ENCODE results near the gene RPL29.

Gene RPL29

DNA sequence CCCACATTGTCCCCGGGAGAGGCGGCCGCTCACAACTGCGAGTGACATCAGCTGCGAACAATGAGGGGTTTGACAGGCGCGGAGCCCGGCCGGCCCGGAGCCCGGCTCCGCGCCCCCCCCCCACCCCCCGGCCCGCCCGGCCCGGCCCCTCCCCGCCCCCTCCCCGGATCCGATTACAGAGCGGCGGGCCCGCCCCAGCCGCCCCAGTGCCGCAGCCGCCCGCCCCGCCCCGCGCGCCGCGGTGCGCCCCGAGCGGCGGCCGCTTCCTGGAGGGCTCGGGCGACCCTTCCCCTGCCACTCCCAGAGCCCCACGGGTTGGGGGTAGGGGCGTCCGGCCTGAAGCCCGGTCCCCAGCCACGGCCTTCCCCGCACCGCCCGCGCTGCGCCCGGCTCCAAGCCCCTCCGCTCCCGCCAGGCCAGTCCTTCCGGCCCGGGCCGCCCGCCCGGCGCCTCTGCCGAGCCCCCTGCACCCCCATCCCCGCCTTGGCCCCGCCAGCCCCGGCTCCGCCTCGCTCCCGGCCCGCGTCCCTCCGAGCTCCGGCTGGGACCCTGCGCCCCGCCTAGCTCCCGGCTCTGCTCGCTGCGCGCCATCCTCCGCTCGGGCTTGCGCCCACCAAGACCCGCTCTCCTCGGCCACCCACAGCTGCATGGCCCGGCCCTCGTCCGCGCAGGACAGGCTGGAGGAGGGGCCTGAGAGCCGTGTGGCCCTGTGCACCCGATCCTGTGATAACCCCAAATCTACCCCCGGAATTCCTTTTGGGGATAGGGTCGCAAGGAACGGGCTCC lies 28.1 kb downstream of the RPL29 start, which contains the start of gene PCBP4:
Gene PCBP4, minus strand, starts transcription at position 71 of the 786 bp plus-strand sequence. CDS start 6,214 bp downstream, outside the sequence.
- in situ Hi-C loops (cut with HindIII; ENCODE audit: low sequenced_read_pairs) = no loop called here

DNA sequence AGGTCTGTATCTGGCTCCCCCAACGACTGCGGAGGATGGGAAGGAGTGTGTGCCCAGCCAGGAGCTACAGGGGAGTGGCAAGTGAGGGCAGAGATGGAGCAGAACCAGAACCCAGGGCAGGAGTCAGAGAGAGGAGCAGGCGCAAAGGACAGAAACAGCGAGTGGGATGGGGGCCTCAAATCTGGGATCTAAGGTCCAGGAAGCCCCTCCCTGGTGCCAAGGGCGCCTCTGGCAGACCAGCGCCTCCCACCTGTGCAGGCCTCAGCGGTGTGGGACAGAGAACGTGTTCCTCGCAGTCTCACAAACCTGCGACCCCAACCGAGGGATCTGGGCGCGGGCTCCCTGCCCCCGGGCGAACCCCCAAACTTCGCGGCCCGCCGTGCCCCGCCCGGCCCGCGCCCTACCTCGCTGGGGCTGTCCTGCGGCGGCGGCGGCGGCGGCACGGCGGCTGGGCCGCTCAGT lies 28.7 kb downstream of the RPL29 start:
- in situ Hi-C loops (cut with HindIII; ENCODE audit: low sequenced_read_pairs) = no loop called here

DNA sequence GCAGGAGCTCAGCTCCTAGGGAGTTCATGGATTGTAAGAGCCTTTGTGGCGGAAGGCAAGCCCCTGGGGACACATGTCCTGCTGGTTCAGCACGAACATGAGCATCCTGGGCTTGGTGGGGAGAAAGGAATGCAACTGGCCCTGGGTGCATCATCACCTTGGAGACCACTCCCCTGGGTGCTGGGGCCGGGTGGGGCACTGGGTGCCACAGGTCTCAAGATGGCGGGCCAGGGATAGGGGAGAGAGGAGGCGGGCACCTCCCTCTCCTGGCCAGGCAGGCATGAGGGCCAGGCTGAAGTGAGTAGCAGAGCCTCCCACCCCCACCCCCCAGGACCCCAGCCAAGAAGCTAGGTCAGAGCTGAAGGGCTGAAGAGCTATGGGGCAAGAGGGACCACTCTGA lies 29.2 kb downstream of the RPL29 start:
- in situ Hi-C loops (cut with HindIII; ENCODE audit: low sequenced_read_pairs) = no loop called here

DNA sequence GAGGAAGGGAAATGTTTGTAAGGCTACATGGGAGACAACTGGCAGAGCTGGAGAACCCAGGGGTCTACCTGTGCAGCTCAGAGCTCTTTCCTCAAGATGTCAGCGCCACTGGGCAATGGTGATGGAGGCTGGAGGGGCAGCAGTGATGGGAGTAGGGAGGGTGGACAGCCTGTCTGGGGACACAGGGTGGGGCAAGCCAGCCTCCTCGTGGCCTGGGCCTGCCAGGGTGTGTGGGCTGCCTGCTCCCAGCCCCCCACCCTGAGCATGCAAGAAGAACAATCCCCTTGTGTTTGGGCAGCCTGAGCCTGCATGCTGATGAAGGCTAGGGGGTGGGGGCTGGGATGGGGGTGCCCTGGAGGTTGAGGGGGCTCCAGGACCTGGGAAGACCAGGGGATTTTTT lies 29.7 kb downstream of the RPL29 start:
- in situ Hi-C loops (cut with HindIII; ENCODE audit: low sequenced_read_pairs) = no loop called here

DNA sequence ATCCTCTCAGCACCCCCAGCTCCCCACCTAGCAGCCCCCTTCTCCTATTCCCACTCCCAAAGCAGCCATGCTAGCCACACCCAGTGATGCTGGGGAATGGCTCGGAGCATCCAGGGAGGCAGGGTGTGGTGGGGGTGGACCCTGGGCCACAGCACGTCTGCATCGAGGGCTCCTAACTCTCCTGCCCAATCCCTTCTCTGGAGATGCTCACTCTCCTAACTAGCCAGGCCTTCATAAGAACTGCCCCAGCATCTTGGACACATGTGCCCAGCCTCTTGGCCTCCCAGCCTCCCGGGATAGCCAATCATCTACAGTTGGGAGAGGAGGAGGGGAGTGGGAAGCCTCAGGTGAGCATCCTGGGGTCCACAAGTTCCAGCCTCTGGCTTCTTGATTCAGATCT lies 31.2 kb downstream of the RPL29 start:
- in situ Hi-C loops (cut with HindIII; ENCODE audit: low sequenced_read_pairs) = no loop called here

DNA sequence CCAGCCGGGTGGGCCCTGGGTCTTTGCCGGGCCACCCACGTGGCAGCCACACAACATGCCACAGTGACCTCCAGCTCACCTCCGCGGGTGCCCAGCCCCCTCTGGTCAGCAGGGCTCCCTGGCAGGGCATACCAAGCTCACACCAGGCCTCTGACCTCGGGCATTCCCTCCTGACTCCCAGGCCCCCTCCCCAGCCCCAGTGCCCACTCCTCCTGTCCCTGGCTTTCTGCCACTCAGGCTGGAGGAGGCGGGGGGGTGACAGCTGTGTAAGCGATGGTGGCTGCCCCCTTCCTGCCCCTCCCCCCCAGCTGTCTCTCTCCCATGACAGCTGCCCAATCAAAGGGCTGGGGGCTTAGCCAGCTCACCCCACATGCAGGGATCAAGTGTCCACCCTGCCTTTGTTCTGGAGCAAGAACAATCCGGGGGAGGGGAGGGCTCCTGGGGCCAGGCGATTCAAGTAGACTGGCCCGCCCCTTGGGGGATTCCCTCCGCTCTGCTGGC lies 31.7 kb downstream of the RPL29 start:
- in situ Hi-C loops (cut with HindIII; ENCODE audit: low sequenced_read_pairs) = no loop called here

DNA sequence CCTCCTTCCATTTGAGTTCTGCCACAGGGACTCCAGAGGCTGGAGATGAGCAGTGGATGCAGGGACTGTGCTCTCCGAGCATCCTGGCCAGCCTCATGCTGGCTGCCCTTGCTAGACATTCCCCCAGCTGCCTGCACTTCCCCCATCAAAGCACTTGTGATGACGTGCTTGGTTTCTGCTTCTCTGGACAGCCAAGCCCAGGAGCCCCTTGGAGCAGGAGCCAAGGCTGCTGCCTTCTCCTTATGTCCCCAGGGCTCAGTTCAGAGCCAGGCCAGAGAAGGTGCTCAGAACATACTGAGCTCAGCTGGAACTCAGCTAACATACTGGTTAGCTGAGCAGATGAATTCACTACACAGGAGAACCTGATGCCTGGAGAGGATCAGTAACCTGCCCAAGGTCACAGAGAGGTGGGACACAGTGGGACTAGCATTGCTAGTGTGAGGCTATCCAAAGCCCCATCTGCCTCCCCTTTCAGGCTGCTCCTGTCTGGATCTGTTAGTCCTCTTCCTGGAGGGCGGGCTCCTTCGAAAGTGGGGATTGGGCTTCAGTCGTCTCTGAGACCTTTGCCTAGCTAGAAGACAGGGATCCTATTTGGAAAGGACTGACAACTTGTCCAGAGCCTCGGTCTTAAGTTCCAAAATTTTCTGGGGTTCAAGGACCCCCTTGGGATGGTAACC lies 32.7 kb downstream of the RPL29 start:
- in situ Hi-C loops (cut with HindIII; ENCODE audit: low sequenced_read_pairs) = no loop called here

DNA sequence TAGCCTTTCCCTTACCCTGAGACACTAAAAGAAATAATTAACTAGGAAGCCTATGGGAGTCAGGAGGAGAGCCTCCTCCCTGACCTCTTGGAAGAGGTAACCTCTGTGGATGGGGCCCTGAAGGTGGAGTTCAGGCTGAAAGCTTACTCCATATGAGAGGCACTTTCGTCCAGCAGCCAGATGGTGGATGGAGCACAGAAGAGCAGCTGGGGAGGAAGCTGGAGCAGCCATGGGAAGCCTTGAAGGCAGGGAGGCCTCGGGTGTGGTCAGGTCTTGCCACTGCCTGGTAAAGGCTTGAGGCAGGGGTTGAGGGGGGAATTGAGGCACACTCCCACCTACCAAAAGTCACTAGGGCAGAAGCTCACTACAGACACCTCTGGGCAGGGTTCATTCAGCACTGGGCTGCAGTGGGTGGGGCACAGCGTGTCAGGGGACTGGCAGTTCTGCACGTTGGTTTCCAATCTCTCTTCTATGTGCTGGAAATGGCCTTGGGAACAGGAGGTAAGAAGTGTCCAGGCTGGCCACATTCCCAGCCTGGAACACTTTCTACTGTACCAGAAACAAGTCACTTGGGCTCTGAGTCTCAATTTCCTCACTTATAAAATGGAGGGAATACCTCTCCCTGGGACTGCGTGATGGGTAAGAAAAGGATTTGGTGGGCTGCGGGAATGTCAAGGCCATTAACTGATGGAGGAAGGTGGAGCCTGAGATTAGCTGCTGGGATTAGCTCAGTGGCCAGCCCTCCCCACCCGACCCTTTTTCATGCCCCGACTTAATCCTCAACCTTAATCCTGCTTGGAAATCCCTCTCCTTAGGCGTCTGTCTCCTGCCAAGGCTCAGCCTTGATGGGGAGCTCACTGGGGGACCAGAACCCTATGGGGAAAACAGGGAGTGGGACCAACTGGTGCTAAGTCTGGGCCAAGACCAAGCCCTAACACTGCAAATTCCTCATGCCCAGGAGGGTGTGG lies 33.8 kb downstream of the RPL29 start:
- in situ Hi-C loops (cut with HindIII; ENCODE audit: low sequenced_read_pairs) = no loop called here

DNA sequence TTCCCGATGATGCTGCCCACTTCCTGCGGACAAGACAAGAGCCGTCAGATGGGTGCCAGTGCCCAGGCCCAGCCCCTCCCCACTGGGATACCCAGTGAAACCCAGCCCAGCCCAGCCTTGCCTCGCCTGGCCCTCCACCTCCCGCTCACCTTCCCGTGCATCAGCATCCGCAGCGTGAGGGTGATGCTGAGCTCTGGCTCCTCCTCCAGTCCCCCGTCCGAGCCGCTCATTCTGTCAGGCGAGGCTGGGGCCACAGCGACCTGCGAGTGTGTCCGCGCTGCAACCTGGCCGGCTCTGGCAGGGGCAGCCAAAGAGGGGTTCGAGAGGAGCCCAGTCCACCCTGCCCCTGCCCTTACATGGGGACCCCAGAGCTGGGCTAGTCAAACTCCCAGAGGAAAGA lies 34.7 kb downstream of the RPL29 start:
- in situ Hi-C loops (cut with HindIII; ENCODE audit: low sequenced_read_pairs) = no loop called here

DNA sequence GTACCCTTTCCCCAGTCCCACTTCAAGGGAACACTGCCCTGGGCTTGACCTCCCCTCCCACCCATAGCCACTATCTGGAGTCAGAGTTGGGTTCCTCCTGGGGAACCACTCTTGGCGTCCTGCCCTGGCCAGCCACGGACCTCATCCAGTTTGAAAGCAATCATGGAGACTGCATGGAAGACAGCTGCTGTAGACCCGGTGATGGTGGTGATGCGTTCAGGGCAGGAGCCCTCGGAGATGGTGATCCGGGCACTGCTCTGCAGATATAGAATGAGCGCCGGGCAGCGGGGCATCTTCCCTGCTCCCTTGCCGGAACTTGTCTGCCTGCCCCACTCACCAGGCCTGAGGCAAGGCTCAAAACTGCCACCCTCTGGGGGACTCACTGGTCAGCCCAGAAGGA lies 35.3 kb downstream of the RPL29 start:
- in situ Hi-C loops (cut with HindIII; ENCODE audit: low sequenced_read_pairs) = no loop called here

DNA sequence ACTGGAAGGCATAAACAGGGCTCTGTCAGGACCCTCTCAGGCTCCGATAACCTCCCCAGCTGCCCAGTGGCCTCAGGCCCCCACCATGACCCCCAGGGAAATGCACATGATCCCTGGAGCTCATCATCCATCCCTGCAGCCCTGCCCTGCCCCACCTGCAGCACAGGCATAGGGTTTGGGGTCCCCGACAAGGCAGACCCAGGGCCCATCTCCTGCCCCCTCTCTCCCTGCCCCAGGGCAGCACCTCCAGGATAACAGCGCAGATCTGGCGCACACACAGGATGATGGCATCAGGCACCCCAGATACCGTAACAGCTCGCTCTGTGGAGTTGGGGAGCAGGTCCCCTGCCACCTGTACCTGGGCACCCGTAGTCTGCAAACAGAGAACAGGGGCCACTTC lies 36.0 kb downstream of the RPL29 start:
- in situ Hi-C loops (cut with HindIII; ENCODE audit: low sequenced_read_pairs) = no loop called here

DNA sequence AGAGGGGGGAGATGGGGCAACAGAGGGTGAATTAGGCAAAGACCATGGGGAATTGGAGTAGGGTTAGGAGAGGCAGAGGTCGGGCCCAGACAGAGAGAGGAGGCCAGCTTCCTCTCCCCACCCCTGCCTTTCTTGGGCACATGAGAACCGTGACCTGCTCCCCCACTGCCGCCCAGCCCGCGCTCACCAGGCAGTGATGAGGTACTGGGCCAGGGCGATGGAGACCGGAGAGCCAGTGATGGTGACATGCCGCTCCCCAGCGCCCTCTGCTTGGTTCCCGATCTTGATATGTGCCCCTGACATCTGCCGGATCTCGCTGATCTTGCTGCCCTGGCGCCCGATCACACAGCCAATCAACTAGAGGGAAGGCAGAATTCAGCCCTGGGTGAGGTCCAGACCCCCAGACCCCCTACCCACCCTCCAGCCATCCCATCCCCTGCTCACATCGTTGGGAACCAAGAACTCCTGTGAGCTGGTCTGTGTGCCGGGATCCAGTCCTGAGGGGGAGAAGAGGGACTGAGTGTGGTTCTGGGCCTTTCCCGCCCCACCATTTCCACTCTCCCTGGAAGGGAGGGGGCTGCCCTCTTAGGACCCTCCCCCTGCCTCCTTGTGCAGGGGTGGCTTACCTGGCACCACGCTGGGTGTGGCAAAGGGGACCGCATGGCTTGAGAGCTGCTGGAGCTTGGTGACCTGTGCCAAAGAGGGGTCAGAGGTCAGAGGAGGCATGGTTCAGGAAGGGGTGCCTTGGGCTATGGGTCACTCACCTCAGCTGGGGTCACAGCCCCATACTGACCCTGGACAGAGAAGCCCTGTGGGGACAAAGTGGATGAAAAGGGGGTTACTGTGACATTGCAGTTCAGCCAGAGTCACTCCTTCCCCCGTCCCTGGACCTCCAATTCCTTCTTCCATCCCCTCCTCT lies 36.8 kb downstream of the RPL29 start:
- in situ Hi-C loops (cut with HindIII; ENCODE audit: low sequenced_read_pairs) = no loop called here

DNA sequence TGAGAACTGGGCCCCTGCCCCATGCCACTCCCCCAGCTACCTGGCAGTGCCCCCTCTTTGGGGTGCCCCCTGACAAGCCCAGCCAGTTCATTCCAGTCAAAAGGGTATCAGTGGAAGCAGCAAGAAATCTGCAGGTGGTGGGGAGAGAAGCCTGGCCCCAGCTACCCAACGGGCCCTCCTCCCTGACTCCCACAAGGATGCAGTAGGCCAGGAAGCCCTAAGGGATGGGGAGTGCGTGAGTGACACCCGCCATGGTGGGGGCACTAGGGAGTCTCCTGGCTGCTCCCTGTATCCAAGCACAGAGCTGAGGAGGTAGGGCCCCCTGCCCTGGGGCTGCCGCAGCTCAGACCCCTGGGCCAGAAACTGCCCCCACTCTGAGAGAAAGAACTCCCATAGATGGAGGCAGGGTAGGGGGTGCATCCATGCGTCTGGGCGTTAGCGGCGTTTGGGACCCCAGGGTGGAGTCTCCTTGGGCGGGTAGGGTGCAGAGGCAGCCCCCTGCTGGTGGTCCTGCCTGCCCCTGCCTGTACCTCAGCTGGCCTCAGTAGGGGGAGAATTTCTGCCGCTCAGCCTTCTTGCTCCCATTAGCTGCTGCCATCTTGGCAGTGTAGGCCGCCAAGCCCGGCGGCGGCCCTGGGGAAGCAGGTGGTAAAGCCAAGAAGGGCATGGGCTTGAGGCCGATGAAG lies 38.0 kb downstream of the RPL29 start:
- in situ Hi-C loops (cut with HindIII; ENCODE audit: low sequenced_read_pairs) = no loop called here

DNA sequence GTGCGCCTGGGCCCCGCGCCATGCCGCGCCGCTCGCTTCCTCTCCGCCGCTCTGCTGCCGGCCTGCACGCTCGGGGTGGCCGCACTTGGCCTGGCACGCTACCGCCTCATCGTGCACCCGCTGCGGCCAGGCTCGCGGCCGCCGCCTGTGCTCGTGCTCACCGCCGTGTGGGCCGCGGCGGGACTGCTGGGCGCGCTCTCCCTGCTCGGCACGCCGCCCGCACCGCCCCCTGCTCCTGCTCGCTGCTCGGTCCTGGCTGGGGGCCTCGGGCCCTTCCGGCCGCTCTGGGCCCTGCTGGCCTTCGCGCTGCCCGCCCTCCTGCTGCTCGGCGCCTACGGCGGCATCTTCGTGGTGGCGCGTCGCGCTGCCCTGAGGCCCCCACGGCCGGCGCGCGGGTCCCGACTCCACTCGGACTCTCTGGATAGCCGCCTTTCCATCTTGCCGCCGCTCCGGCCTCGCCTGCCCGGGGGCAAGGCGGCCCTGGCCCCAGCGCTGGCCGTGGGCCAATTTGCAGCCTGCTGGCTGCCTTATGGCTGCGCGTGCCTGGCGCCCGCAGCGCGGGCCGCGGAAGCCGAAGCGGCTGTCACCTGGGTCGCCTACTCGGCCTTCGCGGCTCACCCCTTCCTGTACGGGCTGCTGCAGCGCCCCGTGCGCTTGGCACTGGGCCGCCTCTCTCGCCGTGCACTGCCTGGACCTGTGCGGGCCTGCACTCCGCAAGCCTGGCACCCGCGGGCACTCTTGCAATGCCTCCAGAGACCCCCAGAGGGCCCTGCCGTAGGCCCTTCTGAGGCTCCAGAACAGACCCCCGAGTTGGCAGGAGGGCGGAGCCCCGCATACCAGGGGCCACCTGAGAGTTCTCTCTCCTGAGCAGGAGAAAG lies 39.6 kb downstream of the RPL29 start:
- in situ Hi-C loops (cut with HindIII; ENCODE audit: low sequenced_read_pairs) = no loop called here

DNA sequence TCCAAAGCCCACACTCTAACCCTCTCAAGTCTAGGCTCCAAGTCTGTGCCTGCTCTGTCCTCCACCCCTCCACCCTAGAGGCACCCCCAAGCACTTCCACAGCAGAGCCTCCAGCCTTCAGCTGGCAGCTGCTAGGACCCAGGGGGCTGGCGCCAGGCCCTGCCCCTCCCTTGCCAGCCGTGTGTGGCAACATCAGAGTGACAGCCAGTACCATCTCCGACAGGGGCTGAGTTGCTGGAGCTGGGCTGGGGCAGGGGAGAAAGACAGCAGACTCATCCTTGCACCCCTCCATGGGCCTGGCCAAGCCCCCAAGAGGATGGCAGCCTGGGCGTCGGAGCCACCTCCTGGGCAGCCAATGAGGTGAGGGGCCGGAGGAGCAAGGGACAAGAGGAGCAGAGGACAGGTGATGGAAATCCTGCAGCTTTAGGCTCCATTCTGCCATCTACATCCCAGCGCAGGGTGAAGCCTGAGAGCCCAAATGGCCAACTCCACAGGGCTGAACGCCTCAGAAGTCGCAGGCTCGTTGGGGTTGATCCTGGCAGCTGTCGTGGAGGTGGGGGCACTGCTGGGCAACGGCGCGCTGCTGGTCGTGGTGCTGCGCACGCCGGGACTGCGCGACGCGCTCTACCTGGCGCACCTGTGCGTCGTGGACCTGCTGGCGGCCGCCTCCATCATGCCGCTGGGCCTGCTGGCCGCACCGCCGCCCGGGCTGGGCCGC lies 40.4 kb downstream of the RPL29 start, which contains the start of gene GPR62:
Gene GPR62, plus strand, starts transcription at position 207 of the 718 bp plus-strand sequence. Its CDS starts 272 bp downstream, at position 479.
- in situ Hi-C loops (cut with HindIII; ENCODE audit: low sequenced_read_pairs) = no loop called here

DNA sequence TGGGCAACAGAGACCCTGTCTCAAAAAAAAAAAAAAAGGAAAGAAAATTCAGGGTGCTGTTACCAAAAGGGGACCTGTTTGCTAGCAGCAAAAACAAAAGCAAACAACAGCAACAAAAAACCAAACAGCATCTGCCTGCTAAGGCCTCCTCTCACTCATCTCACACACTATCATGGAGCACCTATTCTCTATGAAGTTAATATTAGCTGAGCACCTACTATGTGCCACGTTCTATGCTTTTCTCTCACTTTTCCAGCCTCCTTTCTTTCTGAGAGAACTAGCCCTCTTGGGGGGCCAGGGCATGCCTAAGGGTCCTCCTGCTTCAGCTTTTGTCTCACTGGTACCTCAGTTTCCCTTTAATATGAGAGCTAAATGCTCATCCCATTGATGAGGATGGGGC lies 41.0 kb downstream of the RPL29 start:
- in situ Hi-C loops (cut with HindIII; ENCODE audit: low sequenced_read_pairs) = no loop called here

DNA sequence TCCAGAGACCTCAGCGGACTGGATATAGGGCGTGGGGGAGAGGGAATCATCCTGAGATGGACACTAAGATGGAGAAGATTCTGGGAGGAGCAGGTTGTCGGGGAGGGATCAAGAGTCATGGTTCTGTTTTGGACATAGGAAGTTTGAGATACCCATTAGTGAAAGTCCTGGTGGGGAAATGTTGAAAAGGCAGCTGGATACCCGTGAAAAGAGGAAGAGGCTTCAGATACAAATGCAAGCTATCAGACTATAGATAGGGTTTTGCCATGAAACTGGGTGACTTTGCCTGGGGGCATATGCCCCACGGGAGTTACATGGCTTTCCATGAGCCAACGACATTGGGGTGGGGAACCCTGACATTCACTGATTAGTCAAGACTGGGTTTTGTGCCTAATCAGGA lies 41.6 kb downstream of the RPL29 start:
- in situ Hi-C loops (cut with HindIII; ENCODE audit: low sequenced_read_pairs) = no loop called here

DNA sequence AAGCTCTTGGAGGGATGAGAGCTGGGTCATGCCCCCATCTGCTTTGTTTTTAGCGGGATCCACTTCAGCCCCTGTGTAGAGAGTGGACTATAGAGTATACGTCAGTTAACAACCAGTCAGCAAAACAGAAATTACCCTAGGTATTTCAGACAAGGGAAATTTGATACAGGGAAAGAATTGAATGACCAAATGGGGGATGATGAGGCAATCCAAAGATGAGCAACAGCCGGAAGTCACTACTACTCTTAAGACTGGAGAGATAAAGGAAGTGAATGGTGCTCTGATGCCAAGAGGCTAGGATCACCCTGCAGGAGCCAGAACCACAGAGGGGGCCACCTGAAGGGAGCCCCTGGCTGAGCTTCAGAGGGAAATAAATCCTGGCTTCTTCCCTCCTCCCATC lies 42.2 kb downstream of the RPL29 start:
- in situ Hi-C loops (cut with HindIII; ENCODE audit: low sequenced_read_pairs) = no loop called here
